WERI-Rb-1 (cell line): ENCODE results near the gene NES.

ENCODE experiments used
- DNase-seq: peaks from one replicate; pipeline ENCODE4 v3.0.0-alpha.2; 2020
- H3K27ac ChIP-seq: fragments of 250-450 bp; sonication (Bioruptor Pico); 2 replicates; pipeline ENCODE4 v1.5.1; 2020; ENCODE audit warnings: mild to moderate bottlenecking, moderate library complexity
- H3K27me3 ChIP-seq: fragments of 250-450 bp; sonication (Bioruptor Pico); 2 replicates; pipeline ENCODE4 v1.5.1; 2021; ENCODE audit warnings: mild to moderate bottlenecking, low read depth, moderate library complexity; ENCODE audit not compliant: insufficient read depth, severe bottlenecking
- H3K36me3 ChIP-seq: fragments of 250-450 bp; sonication (Bioruptor Pico); 2 replicates; pipeline ENCODE4 v1.5.1; 2020; ENCODE audit warnings: mild to moderate bottlenecking, moderate library complexity
- H3K4me3 ChIP-seq: 2 replicates; pipeline ENCODE4 v1.5.1; 2011; ENCODE audit warnings: low read depth, mild to moderate bottlenecking, control low read depth, low read length
- H3K9me3 ChIP-seq: fragments of 250-450 bp; sonication (Bioruptor Pico); 2 replicates; pipeline ENCODE4 v1.5.1; 2021; ENCODE audit warnings: mild to moderate bottlenecking, moderate library complexity; ENCODE audit not compliant: severe bottlenecking
- TF ChIP-seq, protein P1 (sequence below): IDR thresholded peaks from 2 replicates; pipeline ENCODE4 v1.5.1; 2011; ENCODE audit warnings: low read depth, mild to moderate bottlenecking, control low read depth, inconsistent platforms, low read length

The NES gene

DNA sequence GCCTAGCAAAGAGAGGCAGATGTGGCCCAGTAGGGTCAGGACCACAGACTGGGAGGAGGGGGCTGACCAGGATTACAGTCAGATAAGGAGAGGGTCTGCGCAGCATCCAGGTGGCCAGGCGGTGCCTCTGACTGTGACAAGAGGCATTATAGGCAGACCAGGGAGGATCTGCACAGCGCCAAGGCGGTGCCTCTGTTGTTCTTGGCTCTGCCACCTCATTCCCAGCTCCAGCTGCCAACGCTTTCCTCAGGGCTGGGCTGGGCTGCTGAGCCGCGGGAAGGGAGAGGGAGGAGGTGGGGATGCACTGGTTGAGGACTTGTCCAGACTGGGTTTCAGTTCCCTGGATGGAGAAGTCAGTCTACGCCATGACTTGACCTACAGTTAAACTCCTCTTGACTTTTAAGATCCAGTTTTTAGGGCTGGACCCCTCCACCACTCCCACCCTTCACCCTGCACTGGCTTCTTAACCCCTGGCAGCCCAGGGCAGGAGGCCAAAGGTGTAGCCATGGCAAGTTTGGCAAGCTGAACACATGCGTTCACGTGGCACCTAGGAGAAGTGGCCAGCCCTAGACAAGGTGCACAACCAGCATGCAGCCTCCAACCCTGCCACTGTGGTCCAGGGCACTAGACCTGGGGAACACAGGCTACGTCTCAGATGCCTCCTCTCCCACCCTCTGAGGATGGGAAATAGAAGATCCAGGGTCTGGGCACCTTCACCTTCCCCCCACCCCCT lies 32.7 kb upstream of the NES start:
- Histone ChIP-seq H3K27ac (peak overlapping the region; percentile 86), H3K4me3 (no peak overlapping the region), H3K36me3 (no peaks in the 10 kb centered on the region), H3K27me3 (no peaks in the 10 kb centered on the region), H3K9me3 (no peaks in the 10 kb centered on the region)
- TF ChIP-seq, protein P1, sequence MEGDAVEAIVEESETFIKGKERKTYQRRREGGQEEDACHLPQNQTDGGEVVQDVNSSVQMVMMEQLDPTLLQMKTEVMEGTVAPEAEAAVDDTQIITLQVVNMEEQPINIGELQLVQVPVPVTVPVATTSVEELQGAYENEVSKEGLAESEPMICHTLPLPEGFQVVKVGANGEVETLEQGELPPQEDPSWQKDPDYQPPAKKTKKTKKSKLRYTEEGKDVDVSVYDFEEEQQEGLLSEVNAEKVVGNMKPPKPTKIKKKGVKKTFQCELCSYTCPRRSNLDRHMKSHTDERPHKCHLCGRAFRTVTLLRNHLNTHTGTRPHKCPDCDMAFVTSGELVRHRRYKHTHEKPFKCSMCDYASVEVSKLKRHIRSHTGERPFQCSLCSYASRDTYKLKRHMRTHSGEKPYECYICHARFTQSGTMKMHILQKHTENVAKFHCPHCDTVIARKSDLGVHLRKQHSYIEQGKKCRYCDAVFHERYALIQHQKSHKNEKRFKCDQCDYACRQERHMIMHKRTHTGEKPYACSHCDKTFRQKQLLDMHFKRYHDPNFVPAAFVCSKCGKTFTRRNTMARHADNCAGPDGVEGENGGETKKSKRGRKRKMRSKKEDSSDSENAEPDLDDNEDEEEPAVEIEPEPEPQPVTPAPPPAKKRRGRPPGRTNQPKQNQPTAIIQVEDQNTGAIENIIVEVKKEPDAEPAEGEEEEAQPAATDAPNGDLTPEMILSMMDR = no peak
- DNase-seq = peak; percentile 87

DNA sequence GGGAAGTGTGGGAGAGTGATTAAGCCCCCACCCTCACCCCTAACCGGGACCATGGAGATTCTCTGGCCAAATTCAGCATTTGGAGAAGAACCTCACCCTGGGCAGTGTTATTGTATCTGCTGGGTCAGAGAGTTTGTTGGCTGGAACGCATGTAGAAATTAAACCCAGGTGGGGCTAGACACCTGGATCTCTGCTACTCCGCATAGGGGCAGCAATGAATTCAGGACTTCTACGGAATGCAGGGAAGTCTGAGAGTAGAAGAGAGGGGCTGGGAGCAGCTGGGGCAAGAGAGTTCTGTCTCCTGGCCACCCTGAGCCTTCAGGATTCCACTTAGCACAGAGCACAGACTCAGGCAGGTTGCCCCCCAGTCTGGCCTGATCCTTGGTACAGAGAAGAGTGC lies 31.8 kb upstream of the NES start:
- H3K4me3 ChIP-seq = no peak overlapping the region
- H3K27ac ChIP-seq = peak overlapping the region; percentile 86
- TF ChIP-seq, protein P1 = no peak
- peaks cover 3% of the 10 kb centered on the region; the same call in 1 of the 2 replicates for H3K36me3 ChIP-seq
- H3K9me3 ChIP-seq = no peaks in the 10 kb centered on the region
- DNase-seq = no peak
- H3K27me3 ChIP-seq = no peaks in the 10 kb centered on the region

DNA sequence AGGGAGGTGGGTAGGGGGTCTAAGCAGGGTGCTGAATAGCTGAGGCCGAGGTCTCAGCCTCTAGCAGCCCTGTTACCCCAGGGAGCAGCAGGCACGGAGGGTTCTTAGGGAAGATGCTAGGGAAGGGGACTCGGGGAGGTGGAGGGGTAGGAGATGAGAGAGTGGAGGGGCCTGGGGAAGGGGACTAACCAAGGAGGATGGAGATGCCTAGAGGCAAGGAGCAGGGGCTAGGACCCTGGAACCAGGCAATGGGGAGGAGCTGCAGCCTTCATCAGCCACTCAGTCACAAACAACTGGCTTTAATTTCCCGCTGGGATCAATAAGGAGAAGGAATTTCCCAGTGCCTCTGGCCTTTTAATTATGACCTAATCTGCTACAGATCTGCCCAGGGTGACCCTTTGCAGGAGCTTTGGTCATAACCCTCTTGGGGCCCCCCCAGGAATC lies 31.0 kb upstream of the NES start:
- peaks cover 7% of the 10 kb centered on the region for H3K36me3 ChIP-seq

DNA sequence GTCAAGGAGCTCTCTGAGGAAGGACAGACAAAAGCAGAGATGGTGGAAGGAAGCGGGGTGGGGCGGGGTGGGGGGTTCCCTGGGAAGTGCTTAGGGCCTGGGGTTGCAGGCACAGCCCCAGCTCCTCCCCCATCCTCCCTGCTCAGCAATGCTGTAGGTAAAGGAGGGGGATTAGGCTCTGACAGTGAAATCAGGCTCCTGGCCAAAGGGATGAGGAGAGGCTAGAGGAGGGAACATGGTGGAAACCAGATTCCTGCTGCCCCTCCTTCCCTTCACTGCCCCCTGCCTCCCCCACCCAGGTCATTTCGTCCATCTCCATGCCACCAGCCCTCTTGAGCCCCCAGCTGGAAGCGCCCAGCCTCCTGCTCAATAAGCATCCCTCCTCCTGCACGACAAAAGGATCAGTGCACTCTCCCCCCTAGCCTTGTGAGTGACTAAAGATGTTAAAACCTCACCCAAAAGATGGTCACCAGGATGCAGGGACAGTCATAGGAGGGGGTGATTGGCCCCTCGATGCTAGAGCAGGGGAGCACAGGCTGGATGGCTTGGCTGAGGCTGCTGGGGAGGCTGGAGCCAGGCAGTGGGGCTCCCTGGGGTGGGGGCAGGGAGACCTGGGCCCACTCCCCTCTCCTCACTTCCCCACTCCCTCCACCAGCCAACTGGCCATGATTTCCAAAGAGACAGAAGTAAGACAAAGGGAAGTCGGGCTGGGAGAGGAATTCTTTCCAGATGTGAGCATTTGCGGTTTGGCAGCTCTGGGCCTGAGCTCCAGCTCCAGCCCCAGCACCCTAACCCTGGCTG lies 30.4 kb upstream of the NES start:
- TF ChIP-seq, protein P1 = no peak
- peak overlapping the region; percentile 86 for H3K27ac ChIP-seq
- no peaks in the 10 kb centered on the region for H3K9me3 ChIP-seq
- H3K4me3 ChIP-seq = peak overlapping the region; percentile 74
- DNase-seq = peak; percentile 87
- H3K27me3 ChIP-seq = no peaks in the 10 kb centered on the region
- peaks cover 10% of the 10 kb centered on the region for H3K36me3 ChIP-seq

More for the DNA sequence above, 31.0 kb upstream of the NES start:
- Histone ChIP-seq H3K27me3 (no peaks in the 10 kb centered on the region), H3K9me3 (no peaks in the 10 kb centered on the region), H3K27ac (peak overlapping the region; percentile 86), H3K4me3 (no peak overlapping the region)
- TF ChIP-seq, protein P1 = no peak
- no peak for DNase-seq

DNA sequence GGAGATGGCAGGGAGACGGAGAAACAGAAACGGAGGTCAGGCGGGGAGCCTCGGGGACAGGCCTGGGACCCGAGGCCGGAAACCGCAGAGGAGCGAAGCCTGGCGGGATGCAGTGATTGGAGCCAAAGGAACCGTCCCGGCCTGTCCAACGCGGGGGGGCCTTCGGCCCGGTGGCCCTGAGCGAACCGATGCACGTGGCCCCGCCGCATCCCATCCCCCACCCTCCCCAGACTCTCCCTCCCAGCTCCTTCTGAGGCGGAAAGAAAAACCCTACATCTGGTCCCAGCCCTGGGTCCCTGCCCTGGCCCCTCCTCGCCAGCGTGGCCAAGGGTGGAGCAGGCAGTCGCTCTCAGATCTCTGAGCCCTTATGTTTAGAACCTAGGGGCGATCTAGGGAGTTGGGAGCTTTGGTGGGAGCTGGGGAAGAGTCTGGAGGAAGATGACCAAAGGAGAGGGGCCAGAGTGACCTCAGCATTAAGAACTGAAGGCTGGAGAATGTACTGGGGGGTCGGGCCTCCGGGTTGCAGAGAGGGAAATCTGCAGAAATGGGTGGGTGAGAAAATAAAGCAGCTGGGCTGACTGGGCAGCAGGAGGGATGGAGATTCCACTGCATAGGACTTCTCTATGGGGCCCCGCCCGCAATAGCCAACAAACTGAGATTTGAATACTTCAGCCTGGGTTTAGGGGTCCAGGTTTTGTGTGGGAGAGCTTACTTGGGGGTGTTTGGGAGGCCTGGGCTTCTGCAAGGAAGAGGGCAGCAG lies 29.6 kb upstream of the NES start:
- Histone ChIP-seq H3K27ac (peak overlapping the region; percentile 86), H3K4me3 (peak overlapping the region; percentile 74)

More for the DNA sequence above, 29.6 kb upstream of the NES start:
- H3K27me3 ChIP-seq = no peaks in the 10 kb centered on the region
- peaks cover 16% of the 10 kb centered on the region for H3K36me3 ChIP-seq
- H3K9me3 ChIP-seq = no peaks in the 10 kb centered on the region
- TF ChIP-seq, protein P1 = no peak
- DNase-seq = peak; percentile 97
